Measurements from ENCODE around the gene LRRC58. TPM values are rescaled to one million over a fixed set of nuclear protein-coding genes. Genes with fewer than 3 reads are reported as not detected.

Gene LRRC58
- total and polyA plus RNA-seq, 2 donors (not counting 3 experiments of a cell fraction or from before 2014, with no cell fraction given) = 3.7 to 11.9 TPM

DNA sequence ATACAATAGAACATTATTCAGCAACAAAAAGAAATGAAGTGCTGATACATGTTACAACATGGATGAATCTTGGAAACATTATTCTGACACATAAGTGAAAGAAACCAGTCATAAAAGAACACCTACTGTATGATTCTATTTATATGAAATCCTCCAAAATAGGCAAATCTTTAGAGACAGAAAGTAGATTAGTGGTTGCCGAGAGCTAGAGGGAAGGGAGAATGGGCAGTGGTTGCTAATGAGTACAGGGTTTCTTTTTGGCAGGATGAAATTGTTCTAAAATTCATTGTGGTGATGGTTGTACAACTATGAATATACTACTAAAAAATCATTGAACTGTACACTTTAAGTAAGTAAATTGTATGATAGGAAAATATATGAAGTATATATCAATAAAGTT, 6.3 kb upstream of the LRRC58 start:
- ChIA-PET CTCF (interaction anchor here (1.0 to 1.4 kb wide), 2 partner anchors 11 to 16 kb away, joined by 3 read pairs; no protein-coding TSS in a partner anchor), POLR2A (no interaction called here)
- no peak overlapping the region for H3K4me3 ChIP-seq (replicated peaks in 1 of 3; ENCODE audit: insufficient read depth in 1 of 3, low read depth in 1 of 3, low read length in 3 of 3)
- no peaks in the 10 kb centered on the region for H3K4me1 ChIP-seq (ENCODE audit: control insufficient read depth, extremely low read depth, insufficient read depth, low read length)
- no peaks in the 10 kb centered on the region for H3K9me3 ChIP-seq (replicated peaks; ENCODE audit: control insufficient read depth, insufficient read depth, low read length)
- H2AFZ ChIP-seq (ENCODE audit: low read depth, low read length) = no peak overlapping the region
- H3K9ac ChIP-seq (replicated peaks; ENCODE audit: extremely low read depth, insufficient read depth, low read length) = no peak overlapping the region
- no peaks in the 10 kb centered on the region for H3K9me1 ChIP-seq (replicated peaks; ENCODE audit: control insufficient read depth, extremely low read depth, insufficient read depth, low read length)
- H3K27me3 ChIP-seq (ENCODE audit: control insufficient read depth in 2 of 2, insufficient read depth in 2 of 2, low read length in 2 of 2) = peaks cover 16 to 25% of the 10 kb centered on the region in 2 experiments
- FAIRE-seq (no peak), DNase-seq (ENCODE audit: low read depth, low spot score) (no peak)
- no peak overlapping the region for H3K4me2 ChIP-seq (ENCODE audit: insufficient read depth, low read length)
- TF ChIP-seq FOS (IDR thresholded peaks at IDR 0.05; ENCODE audit: borderline replicate concordance, insufficient read depth, low read length) (no peak), EZH2 (IDR thresholded peaks at IDR 0.05; ENCODE audit: borderline replicate concordance, low read depth, low read length, severe bottlenecking) (no peak), POLR2AphosphoS5 (IDR thresholded peaks at IDR 0.05; ENCODE audit: insufficient read depth, low read depth, low read length) (no peak), GATA2 (IDR thresholded peaks at IDR 0.05; ENCODE audit: insufficient read depth, insufficient read length, low read depth, low read length) (no peak), MYC (IDR thresholded peaks at IDR 0.05; ENCODE audit: low read depth, low read length) (no peak), JUN (IDR thresholded peaks at IDR 0.05; ENCODE audit: borderline replicate concordance, insufficient read depth, insufficient read length, low read depth) (no peak), POLR2A (IDR thresholded peaks at IDR 0.05; ENCODE audit: low read depth, low read length) (no peak)
- TF ChIP-seq, protein P1, sequence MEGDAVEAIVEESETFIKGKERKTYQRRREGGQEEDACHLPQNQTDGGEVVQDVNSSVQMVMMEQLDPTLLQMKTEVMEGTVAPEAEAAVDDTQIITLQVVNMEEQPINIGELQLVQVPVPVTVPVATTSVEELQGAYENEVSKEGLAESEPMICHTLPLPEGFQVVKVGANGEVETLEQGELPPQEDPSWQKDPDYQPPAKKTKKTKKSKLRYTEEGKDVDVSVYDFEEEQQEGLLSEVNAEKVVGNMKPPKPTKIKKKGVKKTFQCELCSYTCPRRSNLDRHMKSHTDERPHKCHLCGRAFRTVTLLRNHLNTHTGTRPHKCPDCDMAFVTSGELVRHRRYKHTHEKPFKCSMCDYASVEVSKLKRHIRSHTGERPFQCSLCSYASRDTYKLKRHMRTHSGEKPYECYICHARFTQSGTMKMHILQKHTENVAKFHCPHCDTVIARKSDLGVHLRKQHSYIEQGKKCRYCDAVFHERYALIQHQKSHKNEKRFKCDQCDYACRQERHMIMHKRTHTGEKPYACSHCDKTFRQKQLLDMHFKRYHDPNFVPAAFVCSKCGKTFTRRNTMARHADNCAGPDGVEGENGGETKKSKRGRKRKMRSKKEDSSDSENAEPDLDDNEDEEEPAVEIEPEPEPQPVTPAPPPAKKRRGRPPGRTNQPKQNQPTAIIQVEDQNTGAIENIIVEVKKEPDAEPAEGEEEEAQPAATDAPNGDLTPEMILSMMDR (IDR thresholded peaks at IDR 0.05; ENCODE audit: extremely low read depth in 1 of 2, insufficient read depth in 1 of 2, low read depth in 1 of 2, low read length in 2 of 2) = no peak
- TF ChIP-seq, protein P2, sequence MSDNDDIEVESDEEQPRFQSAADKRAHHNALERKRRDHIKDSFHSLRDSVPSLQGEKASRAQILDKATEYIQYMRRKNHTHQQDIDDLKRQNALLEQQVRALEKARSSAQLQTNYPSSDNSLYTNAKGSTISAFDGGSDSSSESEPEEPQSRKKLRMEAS (IDR thresholded peaks at IDR 0.05; ENCODE audit: insufficient read depth, insufficient read length) = no peak
- no TSS peak for BruUV-seq (replicated peaks)
- no peaks in the 10 kb centered on the region for H3K79me2 ChIP-seq (ENCODE audit: control insufficient read depth, insufficient read depth, low read length)
- H3K36me3 ChIP-seq (ENCODE audit: control insufficient read depth in 2 of 2, extremely low read depth in 1 of 2, insufficient read depth in 2 of 2, low read length in 2 of 2) = no peaks in the 10 kb centered on the region
- dilution Hi-C loops (cut with MboI; ENCODE audit: extremely low pct_ligation_motif_present, low sequenced_read_pairs) = no loop called here
- no peak overlapping the region for H3K27ac ChIP-seq (ENCODE audit: insufficient read depth, low read depth, low read length)
- intact Hi-C loops (cut with micrococcal nuclease) = no loop called here
- H4K20me1 ChIP-seq (replicated peaks; ENCODE audit: control insufficient read depth, extremely low read depth, insufficient read depth, low read length) = no peaks in the 10 kb centered on the region
